ENCODE measurements around the gene OTOP1.
"Not testable (repeated sequence)": the region's sequence is repeated elsewhere in the genome, so short reads cannot be mapped to it uniquely, and the experiment has no call there.

OTOP1 gene

GRCh38 chr4:4160956-4161665 is 65.6 kb downstream of the OTOP1 start:
- DNase-seq = not testable (repeated sequence)

- DNase-seq = not testable (repeated sequence)
These were observed 81.1 kb downstream of the OTOP1 start for GRCh38 chr4:4145622-4146021.

- DNase-seq = not testable (repeated sequence)
These were observed 83.4 kb downstream of the OTOP1 start for GRCh38 chr4:4143376-4143775.

- DNase-seq = not testable (repeated sequence)
These were observed 84.0 kb downstream of the OTOP1 start for GRCh38 chr4:4142679-4143078.

GRCh38 chr4:4141186-4141585 is 85.5 kb downstream of the OTOP1 start:
- not testable (repeated sequence) for DNase-seq
